Keratinocyte (primary cell): ENCODE measurements around the gene BANF2. TPM values are rescaled to one million over a fixed set of nuclear protein-coding genes. Genes with fewer than 3 reads are reported as not detected.

Source experiments
- DNase-seq: peaks from one replicate; pipeline ENCODE4 v3.0.0-alpha.2; 2011; ENCODE audit warnings: low read depth, missing footprints, low spot score
- FAIRE-seq: peaks from 2 replicates; lab custom pipeline; 2011; peaks lifted over from hg19 to GRCh38; lab: Jason Lieb, UNC
- H2AFZ ChIP-seq: 2 replicates; pipeline ENCODE4 v1.6.0; 2012; ENCODE audit warnings: low read length, control low read depth, inconsistent platforms; ENCODE audit not compliant: control insufficient read depth
- H3K27ac ChIP-seq: 2 replicates; pipeline ENCODE4 v1.5.1; 2011; ENCODE audit warnings: low read length; ENCODE audit not compliant: control insufficient read depth, insufficient read depth
- H3K27me3 ChIP-seq: 3 replicates; pipeline ENCODE4 v1.6.0; 2011; ENCODE audit warnings: low read length; ENCODE audit not compliant: control insufficient read depth, insufficient read depth; ENCODE audit errors: extremely low read depth
- H3K36me3 ChIP-seq, 2 experiments: 2 replicates in 1 of 2; 3 replicates in 1 of 2; pipeline ENCODE4 v1.5.1; 2011; ENCODE audit warnings: low read length in 2 of 2, mild to moderate bottlenecking in 1 of 2; ENCODE audit not compliant: control insufficient read depth in 2 of 2, insufficient read depth in 2 of 2; ENCODE audit errors: extremely low read depth in 1 of 2
- H3K4me1 ChIP-seq: 3 replicates; pipeline ENCODE4 v1.5.1; 2011; ENCODE audit warnings: low read length; ENCODE audit not compliant: control insufficient read depth, insufficient read depth; ENCODE audit errors: extremely low read depth
- H3K4me2 ChIP-seq: 3 replicates; pipeline ENCODE4 v1.6.0; 2011; ENCODE audit warnings: low read depth, low read length; ENCODE audit not compliant: control insufficient read depth, insufficient read depth; ENCODE audit errors: extremely low read depth
- H3K4me3 ChIP-seq, 3 experiments: fragments of 200-600 bp in 1 of 3; sonication (generic) in 1 of 3; 2 replicates in 2 of 3; 3 replicates in 1 of 3; pipeline ENCODE4 v1.5.1; 2011 to 2016; ENCODE audit warnings: low read length in 3 of 3, mild to moderate bottlenecking in 3 of 3, control low read depth in 2 of 3, inconsistent platforms in 1 of 3, low read depth in 1 of 3, mixed read lengths in 1 of 3, mixed run types in 1 of 3, moderate library complexity in 1 of 3; ENCODE audit not compliant: control insufficient read depth in 2 of 3, insufficient read depth in 2 of 3; ENCODE audit errors: extremely low read depth in 1 of 3
- H3K79me2 ChIP-seq: 2 replicates; pipeline ENCODE4 v1.6.0; 2012; ENCODE audit warnings: low read length; ENCODE audit not compliant: control insufficient read depth, insufficient read depth
- H3K9ac ChIP-seq: 3 replicates; pipeline ENCODE4 v1.6.0; 2011; ENCODE audit warnings: low read length; ENCODE audit not compliant: control insufficient read depth, insufficient read depth; ENCODE audit errors: extremely low read depth
- H3K9me1 ChIP-seq: 3 replicates; pipeline ENCODE4 v1.6.0; 2011; ENCODE audit warnings: low read length; ENCODE audit not compliant: control insufficient read depth, insufficient read depth; ENCODE audit errors: extremely low read depth
- H3K9me3 ChIP-seq: 2 replicates; pipeline ENCODE4 v1.5.1; 2012; ENCODE audit warnings: low read depth, low read length; ENCODE audit not compliant: control insufficient read depth
- H4K20me1 ChIP-seq: 3 replicates; pipeline ENCODE4 v1.6.0; 2011; ENCODE audit warnings: low read length; ENCODE audit not compliant: control insufficient read depth, insufficient read depth; ENCODE audit errors: extremely low read depth
- EZH2 ChIP-seq: IDR thresholded peaks from one replicate; pipeline ENCODE4 v1.6.1; 2012; ENCODE audit warnings: inconsistent platforms, mild to moderate bottlenecking, low read length, moderate library complexity
- dilution Hi-C: fragments of 300-500 bp; cut with MboI; formaldehyde crosslinking; loops from one replicate; pipeline ENCODE4 v1.7.0; 2020; ENCODE audit warnings: low sequenced_read_pairs; ENCODE audit not compliant: extremely low pct_ligation_motif_present
- polyA plus RNA-seq, 5 experiments: library from polyadenylated mRNA; depleted of rRNA in 3 of 5; stranded (reverse) in 3 of 5; stranded (forward) in 1 of 5; unstranded in 1 of 5; fragments of >200 nt; gene quantifications; 1 replicate in 1 of 5; 2 replicates in 3 of 5; 3 replicates in 1 of 5; pipeline versions ENCODE4 v1.2.1 to v1.2.3, GENCODE V29; 2011 to 2012; ENCODE audit warnings: missing spikeins in 2 of 5, low read depth in 1 of 5, low replicate concordance in 1 of 5
- TF ChIP-seq, protein P1 (sequence below), 3 experiments: IDR thresholded peaks in 1 of 3; conservative IDR thresholded peaks in 1 of 3; optimal IDR thresholded peaks in 1 of 3; 2 replicates in 2 of 3; 3 replicates in 1 of 3; pipeline versions ENCODE3 to v1.5.1; 2011; ENCODE audit warnings: low read length in 3 of 3, mild to moderate bottlenecking in 3 of 3, moderate library complexity in 2 of 3, control low read depth in 1 of 3, inconsistent platforms in 1 of 3; ENCODE audit not compliant: insufficient read depth in 2 of 3; ENCODE audit errors: extremely low read depth in 1 of 3

Gene BANF2
- polyA plus RNA-seq, 1 donor (not counting 4 experiments of a cell fraction or from before 2014, with no cell fraction given), result not detected

- dilution Hi-C loops, result no loop called here
- Histone ChIP-seq H3K27ac (no peak overlapping the region), H3K4me1 (peaks cover 7% of the 10 kb centered on the region), H3K9ac (no peak overlapping the region), H3K36me3 (no peaks in the 10 kb centered on the region), H2AFZ (no peak overlapping the region), H4K20me1 (no peaks in the 10 kb centered on the region), H3K9me1 (no peaks in the 10 kb centered on the region), H3K4me2 (no peak overlapping the region), H3K9me3 (no peaks in the 10 kb centered on the region), H3K4me3 (no peak overlapping the region), H3K27me3 (no peaks in the 10 kb centered on the region), H3K79me2 (no peaks in the 10 kb centered on the region)
- TF ChIP-seq, protein P1, sequence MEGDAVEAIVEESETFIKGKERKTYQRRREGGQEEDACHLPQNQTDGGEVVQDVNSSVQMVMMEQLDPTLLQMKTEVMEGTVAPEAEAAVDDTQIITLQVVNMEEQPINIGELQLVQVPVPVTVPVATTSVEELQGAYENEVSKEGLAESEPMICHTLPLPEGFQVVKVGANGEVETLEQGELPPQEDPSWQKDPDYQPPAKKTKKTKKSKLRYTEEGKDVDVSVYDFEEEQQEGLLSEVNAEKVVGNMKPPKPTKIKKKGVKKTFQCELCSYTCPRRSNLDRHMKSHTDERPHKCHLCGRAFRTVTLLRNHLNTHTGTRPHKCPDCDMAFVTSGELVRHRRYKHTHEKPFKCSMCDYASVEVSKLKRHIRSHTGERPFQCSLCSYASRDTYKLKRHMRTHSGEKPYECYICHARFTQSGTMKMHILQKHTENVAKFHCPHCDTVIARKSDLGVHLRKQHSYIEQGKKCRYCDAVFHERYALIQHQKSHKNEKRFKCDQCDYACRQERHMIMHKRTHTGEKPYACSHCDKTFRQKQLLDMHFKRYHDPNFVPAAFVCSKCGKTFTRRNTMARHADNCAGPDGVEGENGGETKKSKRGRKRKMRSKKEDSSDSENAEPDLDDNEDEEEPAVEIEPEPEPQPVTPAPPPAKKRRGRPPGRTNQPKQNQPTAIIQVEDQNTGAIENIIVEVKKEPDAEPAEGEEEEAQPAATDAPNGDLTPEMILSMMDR (optimal IDR thresholded peaks at IDR 0.05 in 1 of 3, IDR thresholded peaks at IDR 0.05 in 1 of 3, conservative IDR thresholded peaks at IDR 0.05 in 1 of 3; ENCODE audit: extremely low read depth in 1 of 3, insufficient read depth in 2 of 3, low read length in 3 of 3), result no peak
- TF ChIP-seq EZH2, result no peak
- FAIRE-seq (no peak), DNase-seq (no peak)
These were observed 43.0 kb downstream of the BANF2 start for GRCh38 chr20:17742731-17743130.

DNA sequence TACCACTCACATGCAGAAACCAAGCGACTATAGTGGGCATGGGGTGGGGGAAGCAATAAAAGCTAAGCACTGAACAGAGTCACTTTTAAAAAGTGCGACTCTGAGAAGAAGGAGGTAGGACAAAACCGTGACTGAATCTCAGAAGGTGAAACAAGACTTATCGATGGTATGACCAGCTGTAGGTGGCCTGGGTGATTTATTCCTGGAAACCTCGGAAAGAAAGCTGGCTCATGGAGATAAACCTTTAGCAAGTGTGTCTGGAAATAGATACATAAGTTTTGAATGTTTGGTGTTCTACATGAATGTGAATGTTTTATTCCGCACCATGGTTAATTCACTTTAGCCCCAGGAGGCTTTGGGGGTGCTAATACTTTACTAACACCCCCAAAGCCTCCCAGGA lies 43.9 kb downstream of the BANF2 start:
- H3K36me3 ChIP-seq, result no peaks in the 10 kb centered on the region
- no peak overlapping the region for H3K4me2 ChIP-seq
- no peaks in the 10 kb centered on the region for H3K79me2 ChIP-seq
- H3K4me1 ChIP-seq, result peaks cover 7% of the 10 kb centered on the region
- H2AFZ ChIP-seq, result no peak overlapping the region
- DNase-seq (no peak), FAIRE-seq (no peak)
- no peaks in the 10 kb centered on the region for H4K20me1 ChIP-seq
- no peaks in the 10 kb centered on the region for H3K27me3 ChIP-seq
- no peak overlapping the region for H3K4me3 ChIP-seq
- no peak overlapping the region for H3K9ac ChIP-seq
- TF ChIP-seq EZH2, result no peak
- TF ChIP-seq, protein P1 (optimal IDR thresholded peaks at IDR 0.05 in 1 of 3, IDR thresholded peaks at IDR 0.05 in 1 of 3, conservative IDR thresholded peaks at IDR 0.05 in 1 of 3; ENCODE audit: extremely low read depth in 1 of 3, insufficient read depth in 2 of 3, low read length in 3 of 3), result no peak
- no peak overlapping the region for H3K27ac ChIP-seq
- H3K9me3 ChIP-seq, result no peaks in the 10 kb centered on the region
- dilution Hi-C loops, result no loop called here
- H3K9me1 ChIP-seq, result no peaks in the 10 kb centered on the region
